GM23248 (cell line): ENCODE data around the gene LRRIQ1. TPM values are rescaled to one million over a fixed set of nuclear protein-coding genes. Genes with fewer than 3 reads are reported as not detected.

Source experiments
- DNase-seq: peaks from one replicate; pipeline ENCODE4 v3.0.0-alpha.2; 2015
- H2AFZ ChIP-seq: fragments of 200-600 bp; sonication (generic); 2 replicates; pipeline ENCODE4 v1.6.1; 2016; ENCODE audit warnings: antibody characterized with exemption
- H3F3A ChIP-seq: fragments of 200-600 bp; sonication (generic); 2 replicates; pipeline ENCODE4 v1.6.1; 2016; ENCODE audit warnings: mild to moderate bottlenecking, antibody characterized with exemption, mixed run types; ENCODE audit not compliant: insufficient read depth
- H3K27ac ChIP-seq: fragments of 200-600 bp; sonication (generic); 2 replicates; pipeline ENCODE4 v1.5.1; 2016; ENCODE audit warnings: mild to moderate bottlenecking
- H3K27me3 ChIP-seq: fragments of 200-600 bp; sonication (generic); replicated peaks from 2 replicates; pipeline ENCODE4 v1.6.1; 2016; ENCODE audit warnings: mild to moderate bottlenecking; ENCODE audit not compliant: insufficient read depth
- H3K36me3 ChIP-seq: fragments of 200-600 bp; sonication (generic); 2 replicates; pipeline ENCODE4 v1.6.1; 2016; ENCODE audit warnings: low read depth, mild to moderate bottlenecking
- H3K4me1 ChIP-seq: fragments of 200-600 bp; sonication (generic); 2 replicates; pipeline ENCODE4 v1.6.1; 2016; ENCODE audit warnings: mild to moderate bottlenecking; ENCODE audit not compliant: insufficient read depth
- H3K4me2 ChIP-seq: fragments of 200-600 bp; sonication (generic); one replicate; pipeline ENCODE4 v1.6.1; 2016; ENCODE audit warnings: mild to moderate bottlenecking; ENCODE audit not compliant: unreplicated experiment
- H3K4me3 ChIP-seq: fragments of 200-600 bp; sonication (generic); 2 replicates; pipeline ENCODE4 v1.5.1; 2016; ENCODE audit warnings: mild to moderate bottlenecking
- H3K79me2 ChIP-seq: fragments of 200-600 bp; sonication (generic); 2 replicates; pipeline ENCODE4 v1.6.1; 2016; ENCODE audit warnings: mild to moderate bottlenecking; ENCODE audit not compliant: insufficient read depth
- H3K9ac ChIP-seq: fragments of 200-600 bp; sonication (generic); 2 replicates; pipeline ENCODE4 v1.6.1; 2016; ENCODE audit warnings: mild to moderate bottlenecking
- H3K9me2 ChIP-seq: fragments of 200-600 bp; sonication (generic); 2 replicates; pipeline ENCODE4 v1.6.1; 2016; ENCODE audit warnings: mixed run types, mild to moderate bottlenecking, moderate library complexity; ENCODE audit not compliant: insufficient read depth
- H3K9me3 ChIP-seq: fragments of 200-600 bp; sonication (generic); one replicate; pipeline ENCODE4 v1.6.1; 2017; ENCODE audit warnings: low read depth
- H4K20me1 ChIP-seq: fragments of 200-600 bp; sonication (generic); 2 replicates; pipeline ENCODE4 v1.6.0; 2016; ENCODE audit not compliant: insufficient read depth
- EZH2 ChIP-seq: fragments of 200-600 bp; sonication (generic); IDR thresholded peaks from 2 replicates; pipeline ENCODE4 v1.6.1; 2018; ENCODE audit warnings: antibody characterized with exemption, mild to moderate bottlenecking; ENCODE audit not compliant: insufficient read depth, poor library complexity, severe bottlenecking
- EZH2phosphoT487 ChIP-seq: fragments of 200-600 bp; sonication (generic); IDR thresholded peaks from 2 replicates; pipeline ENCODE4 v1.6.1; 2018; ENCODE audit warnings: antibody characterized with exemption, moderate library complexity, mild to moderate bottlenecking, low read depth; ENCODE audit not compliant: insufficient read depth
- WGBS, 2 experiments: methylation state at CpG; one replicate each; pipeline ENCODE4 v1.1.6; 2015 to 2017; ENCODE audit warnings: low lambda C conversion rate in 2 of 2, low coverage in 1 of 2; ENCODE audit errors: missing lambda C conversion rate in 2 of 2; 5-methylcytosine and 5-hydroxymethylcytosine counted together
- in situ Hi-C: fragments of 300-500 bp; cut with MboI; formaldehyde crosslinking; loops from 2 replicates; pipeline ENCODE4 v1.15.0; 2020
- polyA plus RNA-seq: library from polyadenylated mRNA; unstranded; fragments of >200 nt; fragmentation: Nextera tagmentation; extraction: Ambion mirVana; gene quantifications from 2 replicates; pipeline ENCODE4 v1.2.1, GENCODE V29; 2016
- total RNA-seq: library from RNA; depleted of rRNA; stranded (reverse); fragments of >200 nt; shearing (Covaris generic); gene quantifications from 2 replicates; pipeline ENCODE4 v1.2.3, GENCODE V29; 2014

LRRIQ1 gene
- total and polyA plus RNA-seq, 2 experiments from 2014 or later, result 0.11 to 0.88 TPM

- in situ Hi-C loops, result loop anchor here (25.0 kb wide), 1 partner anchor 835 kb away; no protein-coding TSS in a partner anchor
- WGBS, 2 experiments, result 0% methylated on average over 1 of the region's 1 CpG
- H3K4me2 ChIP-seq, result peak overlapping the region; percentile 23
- H3K9me2 ChIP-seq, result no peaks in the 10 kb centered on the region
- no peaks in the 10 kb centered on the region for H4K20me1 ChIP-seq
- H3K4me1 ChIP-seq, result peaks cover 8% of the 10 kb centered on the region
- no peak for TF ChIP-seq EZH2
- no peak overlapping the region for H3K27ac ChIP-seq
- H2AFZ ChIP-seq, result peak overlapping the region; percentile 12; the same call in 1 of the 2 replicates
- DNase-seq, result peak; percentile 88
- H3K9ac ChIP-seq, result no peak overlapping the region
- no peak overlapping the region; the same call in 1 of the 2 replicates for H3K4me3 ChIP-seq
- no peaks in the 10 kb centered on the region for H3K9me3 ChIP-seq
- H3K79me2 ChIP-seq, result no peaks in the 10 kb centered on the region
- no peaks in the 10 kb centered on the region for H3K27me3 ChIP-seq
- 0 out of 2 replicates have a peak, but pooled peaks cover 7% of the 10 kb centered on the region for H3F3A ChIP-seq
- H3K36me3 ChIP-seq, result no peaks in the 10 kb centered on the region
These were observed 40.7 kb downstream of the LRRIQ1 start for GRCh38 chr12:85076688-85077430.

- Histone ChIP-seq H3F3A (no peaks in the 10 kb centered on the region), H3K79me2 (no peaks in the 10 kb centered on the region), H3K27me3 (no peaks in the 10 kb centered on the region), H3K4me1 (no peaks in the 10 kb centered on the region), H3K9ac (no peak overlapping the region), H4K20me1 (no peaks in the 10 kb centered on the region), H3K27ac (no peak overlapping the region), H3K4me3 (no peak overlapping the region), H3K36me3 (no peaks in the 10 kb centered on the region), H3K9me3 (no peaks in the 10 kb centered on the region), H2AFZ (no peak overlapping the region), H3K9me2 (no peaks in the 10 kb centered on the region), H3K4me2 (no peak overlapping the region)
- in situ Hi-C loops, result loop anchor here (25.0 kb wide), 1 partner anchor 827 kb away; no protein-coding TSS in a partner anchor
- TF ChIP-seq EZH2, result no peak
- TF ChIP-seq EZH2phosphoT487, result no peak
- DNase-seq, result no peak
- 60 to 61% methylated on average over 5 of the region's 5 CpGs for WGBS, 2 experiments
These were observed 48.9 kb downstream of the LRRIQ1 start for GRCh38 chr12:85085066-85085465.

- TF ChIP-seq EZH2 (no peak), EZH2phosphoT487 (no peak)
- no peaks in the 10 kb centered on the region for H3K9me3 ChIP-seq
- no peaks in the 10 kb centered on the region for H3K9me2 ChIP-seq
- no peaks in the 10 kb centered on the region for H3K79me2 ChIP-seq
- H3K4me3 ChIP-seq, result no peak overlapping the region
- H3K4me1 ChIP-seq, result no peaks in the 10 kb centered on the region
- in situ Hi-C loops, result loop anchor here (25.0 kb wide), 1 partner anchor 823 kb away; no protein-coding TSS in a partner anchor
- DNase-seq, result no peak
- H3F3A ChIP-seq, result no peaks in the 10 kb centered on the region
- H3K9ac ChIP-seq, result no peak overlapping the region
- no peaks in the 10 kb centered on the region for H3K27me3 ChIP-seq
- H3K4me2 ChIP-seq, result no peak overlapping the region
- WGBS, 2 experiments, result 9 to 17% methylated on average over 5 of the region's 5 CpGs
- no peak overlapping the region for H3K27ac ChIP-seq
- H3K36me3 ChIP-seq, result no peaks in the 10 kb centered on the region
- H4K20me1 ChIP-seq, result no peaks in the 10 kb centered on the region
- H2AFZ ChIP-seq, result no peak overlapping the region
These were observed 53.6 kb downstream of the LRRIQ1 start for GRCh38 chr12:85089792-85090191.

DNA sequence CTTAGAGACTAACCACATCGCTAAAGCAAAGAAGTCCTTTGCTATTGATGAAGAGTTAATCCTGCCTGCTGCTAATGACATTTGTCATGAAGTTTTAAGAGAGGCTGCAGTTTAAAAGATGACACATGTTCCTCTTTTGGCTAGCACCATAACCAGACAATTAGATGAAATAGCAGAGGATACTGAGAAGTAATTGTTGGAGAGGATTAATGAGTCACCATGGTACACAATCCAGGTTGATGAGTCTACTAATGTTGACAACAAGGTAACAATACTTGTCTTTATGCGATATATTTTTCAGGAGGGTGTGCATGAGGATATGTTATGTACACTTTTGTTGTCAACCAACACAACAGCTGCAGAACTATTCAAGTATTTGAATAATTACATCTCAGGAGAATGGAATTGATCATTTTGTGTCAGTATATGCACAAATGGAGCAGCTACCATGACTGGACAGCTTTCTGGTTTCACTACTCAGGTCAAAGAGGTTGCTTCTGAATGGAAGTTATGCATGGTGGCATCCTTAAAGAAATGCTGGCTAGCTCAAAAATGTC, 56.7 kb downstream of the LRRIQ1 start:
- TF ChIP-seq EZH2phosphoT487 (no peak), EZH2 (no peak)

More for the DNA sequence above, 56.7 kb downstream of the LRRIQ1 start:
- no peaks in the 10 kb centered on the region for H4K20me1 ChIP-seq
- peak; percentile 5 for DNase-seq
- no peak overlapping the region for H3K9ac ChIP-seq
- no peaks in the 10 kb centered on the region for H3F3A ChIP-seq
- no peaks in the 10 kb centered on the region for H3K4me1 ChIP-seq
- 52 to 55% methylated on average over 2 of the region's 2 CpGs for WGBS, 2 experiments
- H3K27ac ChIP-seq, result no peak overlapping the region
- no peak overlapping the region for H3K4me3 ChIP-seq
- H3K36me3 ChIP-seq, result no peaks in the 10 kb centered on the region
- no peak overlapping the region for H2AFZ ChIP-seq
- H3K79me2 ChIP-seq, result no peaks in the 10 kb centered on the region
- no peaks in the 10 kb centered on the region for H3K9me2 ChIP-seq
- H3K4me2 ChIP-seq, result no peak overlapping the region
- H3K9me3 ChIP-seq, result no peaks in the 10 kb centered on the region
- in situ Hi-C loops, result loop anchor here (25.0 kb wide), 1 partner anchor 819 kb away; no protein-coding TSS in a partner anchor
- H3K27me3 ChIP-seq, result no peaks in the 10 kb centered on the region
